GM23338 (cell line): ENCODE data around the gene WNT8A. TPM values are rescaled to one million over a fixed set of nuclear protein-coding genes. Genes with fewer than 3 reads are reported as not detected.

ENCODE experiments used
- ATAC-seq: fragments of 200-7000 bp; cut with Tn5 transposase; 3 replicates; pipeline ENCODE4 v1.9.1; 2020
- DNase-seq: peaks from one replicate; pipeline ENCODE4 v3.0.0-alpha.2; 2015; ENCODE audit warnings: low spot score
- H2AFZ ChIP-seq: fragments of 200-600 bp; sonication (generic); 2 replicates; pipeline ENCODE4 v1.8.0; 2016; ENCODE audit warnings: antibody characterized with exemption, mild to moderate bottlenecking, moderate library complexity
- H3F3A ChIP-seq: fragments of 200-600 bp; sonication (generic); replicated peaks from 2 replicates; pipeline ENCODE4 v1.8.0; 2017; ENCODE audit warnings: antibody characterized with exemption, mixed run types, low read depth
- H3K27ac ChIP-seq: fragments of 200-600 bp; sonication (generic); 2 replicates; pipeline ENCODE4 v1.6.1; 2016; ENCODE audit warnings: low read depth
- H3K27me3 ChIP-seq: fragments of 200-600 bp; sonication (generic); 2 replicates; pipeline ENCODE4 v1.8.0; 2016; ENCODE audit warnings: mild to moderate bottlenecking, mixed run types, moderate library complexity; ENCODE audit not compliant: insufficient read depth
- H3K36me3 ChIP-seq: fragments of 200-600 bp; sonication (generic); 2 replicates; pipeline ENCODE4 v1.8.0; 2016; ENCODE audit warnings: mild to moderate bottlenecking; ENCODE audit not compliant: insufficient read depth
- H3K4me1 ChIP-seq: fragments of 200-600 bp; sonication (generic); 2 replicates; pipeline ENCODE4 v1.8.0; 2016; ENCODE audit warnings: mild to moderate bottlenecking, moderate library complexity; ENCODE audit not compliant: insufficient read depth
- H3K4me2 ChIP-seq: fragments of 200-600 bp; sonication (generic); 2 replicates; pipeline ENCODE4 v1.7.1; 2017; ENCODE audit warnings: mixed run types
- H3K4me3 ChIP-seq: fragments of 200-600 bp; sonication (generic); 2 replicates; pipeline ENCODE4 v1.6.1; 2016; ENCODE audit warnings: mixed run types
- H3K79me2 ChIP-seq: fragments of 200-600 bp; sonication (generic); replicated peaks from 2 replicates; pipeline ENCODE4 v1.8.0; 2017; ENCODE audit warnings: mild to moderate bottlenecking; ENCODE audit not compliant: insufficient read depth
- H3K9me2 ChIP-seq: fragments of 200-600 bp; sonication (generic); 2 replicates; pipeline ENCODE4 v1.8.0; 2017; ENCODE audit not compliant: insufficient read depth
- H4K20me1 ChIP-seq: fragments of 200-600 bp; sonication (generic); replicated peaks from 2 replicates; pipeline ENCODE4 v1.8.0; 2017; ENCODE audit warnings: mild to moderate bottlenecking; ENCODE audit not compliant: insufficient read depth
- H3K27ac Mint-ChIP-seq: 2 replicates; pipeline ENCODE4 v1.8.0; 2020; ENCODE audit warnings: inconsistent platforms, mild to moderate bottlenecking, moderate library complexity, mixed read lengths
- H3K27me3 Mint-ChIP-seq: 3 replicates; pipeline ENCODE4 v1.8.0; 2022; ENCODE audit warnings: low read depth, mild to moderate bottlenecking, moderate library complexity, mixed read lengths, inconsistent platforms; ENCODE audit not compliant: insufficient read depth, poor library complexity
- H3K36me3 Mint-ChIP-seq: 3 replicates; pipeline ENCODE4 v1.8.0; 2021; ENCODE audit warnings: low read depth, mild to moderate bottlenecking, inconsistent platforms, moderate library complexity, mixed read lengths
- H3K4me1 Mint-ChIP-seq: 3 replicates; pipeline ENCODE4 v1.8.0; 2020; ENCODE audit warnings: mild to moderate bottlenecking, inconsistent platforms, mixed read lengths
- H3K4me3 Mint-ChIP-seq: 3 replicates; pipeline ENCODE4 v1.8.0; 2021; ENCODE audit warnings: moderate library complexity, mild to moderate bottlenecking, inconsistent platforms, mixed read lengths
- H3K9me3 Mint-ChIP-seq: 3 replicates; pipeline ENCODE4 v1.8.0; 2020; ENCODE audit warnings: moderate library complexity, mild to moderate bottlenecking, inconsistent platforms, mixed read lengths
- CTCF ChIP-seq, 2 experiments: fragments of 200-600 bp in 1 of 2; sonication (generic) in 1 of 2; conservative IDR thresholded peaks; 2 replicates each; pipeline versions ENCODE4 v1.5.1 to v1.6.1; 2016 to 2017; ENCODE audit warnings: antibody characterized with exemption in 2 of 2, low read depth in 2 of 2, mild to moderate bottlenecking in 2 of 2, moderate library complexity in 1 of 2
- EZH2phosphoT487 ChIP-seq: fragments of 200-600 bp; sonication (generic); IDR thresholded peaks from one replicate; pipeline ENCODE4 v1.8.1; 2018; ENCODE audit warnings: antibody characterized with exemption; ENCODE audit not compliant: unreplicated experiment
- ZNF331 ChIP-seq: fragments of 250-450 bp; sonication (Bioruptor Pico); IDR thresholded peaks from 2 replicates; pipeline ENCODE4 v1.5.0; 2020; ENCODE audit warnings: low read depth, mild to moderate bottlenecking, moderate library complexity
- ZNF462 ChIP-seq: fragments of 250-450 bp; sonication (Bioruptor Pico); IDR thresholded peaks from 2 replicates; pipeline ENCODE4 v1.5.0; 2020; ENCODE audit warnings: mild to moderate bottlenecking, moderate library complexity
- polyA plus RNA-seq: library from polyadenylated mRNA; unstranded; fragments of >200 nt; fragmentation: Nextera tagmentation; extraction: Ambion mirVana; gene quantifications from 2 replicates; pipeline ENCODE4 v1.2.1, GENCODE V29; 2016
- total RNA-seq: library from RNA; depleted of rRNA; stranded (reverse); fragments of >200 nt; shearing (Covaris generic); gene quantifications from 2 replicates; pipeline ENCODE4 v1.2.3, GENCODE V29; 2014

WNT8A gene
- total and polyA plus RNA-seq, 2 experiments from 2014 or later, result not detected

- TF ChIP-seq ZNF462 (CRISPR knock-in tag) (no peak), ZNF331 (CRISPR knock-in tag) (no peak), EZH2phosphoT487 (no peak)
These were observed 19.3 kb upstream of the WNT8A start (continued) for GRCh38 chr5:138064526-138064925.

GRCh38 chr5:138065102-138065501 lies 18.7 kb upstream of the WNT8A start:
- no peaks in the 10 kb centered on the region for H3K36me3 ChIP-seq
- no peaks in the 10 kb centered on the region for H3K79me2 ChIP-seq
- Mint-ChIP-seq H3K9me3 (peaks cover 8% of the 10 kb centered on the region; the same call in 2 of the 3 replicates), H3K36me3 (peaks cover 3% of the 10 kb centered on the region), H3K27me3 (no peaks in the 10 kb centered on the region), H3K4me1 (peaks cover 6% of the 10 kb centered on the region), H3K27ac (no peak overlapping the region), H3K4me3 (no peak overlapping the region)
- H3K4me1 ChIP-seq, result no peaks in the 10 kb centered on the region
- H2AFZ ChIP-seq, result no peak overlapping the region
- no peak overlapping the region for H3K4me2 ChIP-seq
- no peaks in the 10 kb centered on the region for H4K20me1 ChIP-seq
- H3F3A ChIP-seq, result no peaks in the 10 kb centered on the region
- H3K27me3 ChIP-seq, result no peaks in the 10 kb centered on the region
- DNase-seq, result peak; percentile 77
- ATAC-seq, result peak; percentile 91
- no peaks in the 10 kb centered on the region for H3K9me2 ChIP-seq
- no peak overlapping the region for H3K4me3 ChIP-seq
- H3K27ac ChIP-seq, result no peak overlapping the region
- TF ChIP-seq ZNF462 (CRISPR knock-in tag) (no peak), CTCF (conservative IDR thresholded peaks at IDR 0.05; ENCODE audit: low read depth in 2 of 2) (peak; percentile 59 to 78)
